ENCODE measurements around the gene KLHL21. TPM values are rescaled to one million over a fixed set of nuclear protein-coding genes. Genes with fewer than 3 reads are reported as not detected.
"Not testable (repeated sequence)": the region's sequence is repeated elsewhere in the genome, so short reads cannot be mapped to it uniquely, and the experiment has no call there.

KLHL21 gene
- total and polyA plus RNA-seq, 7 donors: 83.1 to 253 (median 120) TPM

- peaks cover 0 to 7% of the 10 kb centered on the region in 2 donors for H3K36me3 ChIP-seq (ENCODE audit: insufficient read depth in 1 of 2, low read depth in 1 of 2)
- peaks cover 43% of the 10 kb centered on the region for H3K4me1 ChIP-seq
- no peaks in the 10 kb centered on the region for H3K9me3 ChIP-seq
- TF ChIP-seq CTCF (IDR thresholded peaks at IDR 0.05): no peak
- 0 to 1% (median 1%) methylated on average over 36 of the region's 36 CpGs for WGBS, 3 donors
- H3K27me3 ChIP-seq (ENCODE audit: insufficient read depth in 3 of 3, low read length in 2 of 3): no peaks in the 10 kb centered on the region
- intact Hi-C loops (cut with DNase I): no loop called here
- peak overlapping the region; percentile 98 for H3K27ac ChIP-seq
- H3K4me3 ChIP-seq: peak overlapping the region; percentile 87
- peak; percentile 76 to 87 for DNase-seq
- ATAC-seq: peak; percentile 18 to 53 (median 44)
Measured at GRCh38 chr1:6603238-6603914, 707 bp upstream of the KLHL21 start.

- ATAC-seq (peak; percentile 5 to 23 (median 6)), DNase-seq (peak; percentile 64 to 87)
- TF ChIP-seq CTCF (IDR thresholded peaks at IDR 0.05): no peak
- H3K27ac ChIP-seq: peak overlapping the region; percentile 98
- H3K4me1 ChIP-seq: peaks cover 49% of the 10 kb centered on the region
- peak overlapping the region; percentile 87 for H3K4me3 ChIP-seq
- intact Hi-C loops (cut with DNase I): loop anchor here in 1 of 2 donors (1.0 kb wide), 1 partner anchor 11 kb away; the partner anchor contains the start of gene PHF13
- H3K36me3 ChIP-seq (ENCODE audit: insufficient read depth in 1 of 2, low read depth in 1 of 2): peaks cover 0 to 20% of the 10 kb centered on the region in 2 donors
- no peaks in the 10 kb centered on the region for H3K9me3 ChIP-seq
- WGBS, 3 donors: 0 to 1% (median 0%) methylated on average over 88 to 103 of the region's 103 CpGs
- H3K27me3 ChIP-seq (ENCODE audit: insufficient read depth in 3 of 3, low read length in 2 of 3): no peaks in the 10 kb centered on the region
Measured at GRCh38 chr1:6601923-6602668, 573 bp downstream of the KLHL21 start.

GRCh38 chr1:6601049-6601922 is 1.4 kb downstream of the KLHL21 start:
- ATAC-seq (peak; percentile 60 to 68 (median 66)), DNase-seq (peak; percentile 82 to 92)
- intact Hi-C loops (cut with DNase I): no loop called here
- H3K27me3 ChIP-seq (ENCODE audit: insufficient read depth in 3 of 3, low read length in 2 of 3): no peaks in the 10 kb centered on the region
- 0 to 1% (median 0%) methylated on average over 40 of the region's 40 CpGs for WGBS, 3 donors
- H3K27ac ChIP-seq: peak overlapping the region; percentile 98
- H3K36me3 ChIP-seq (ENCODE audit: insufficient read depth in 1 of 2, low read depth in 1 of 2): peaks cover 4 to 28% of the 10 kb centered on the region in 2 donors
- no peak for TF ChIP-seq CTCF (IDR thresholded peaks at IDR 0.05)
- peak overlapping the region; percentile 87 for H3K4me3 ChIP-seq
- H3K4me1 ChIP-seq: peaks cover 55% of the 10 kb centered on the region
- H3K9me3 ChIP-seq: no peaks in the 10 kb centered on the region

- WGBS, 3 donors: 7 to 11% (median 11%) methylated on average over 10 of the region's 10 CpGs
- Histone ChIP-seq H3K27ac (peak overlapping the region; percentile 98), H3K4me1 (peaks cover 57% of the 10 kb centered on the region), H3K9me3 (no peaks in the 10 kb centered on the region), H3K4me3 (peak overlapping the region; percentile 87), H3K36me3 (ENCODE audit: insufficient read depth in 1 of 2, low read depth in 1 of 2) (peaks cover 4 to 35% of the 10 kb centered on the region in 2 donors), H3K27me3 (ENCODE audit: insufficient read depth in 3 of 3, low read length in 2 of 3) (no peaks in the 10 kb centered on the region)
- intact Hi-C loops (cut with DNase I): no loop called here
- peak in 1 of 2 donors; percentile 70 for DNase-seq
- ATAC-seq: peak; percentile 1 to 19 (median 13)
- no peak for TF ChIP-seq CTCF (IDR thresholded peaks at IDR 0.05)
Measured at GRCh38 chr1:6600410-6601048, 2.1 kb downstream of the KLHL21 start.

GRCh38 chr1:6599991-6600390 is 2.7 kb downstream of the KLHL21 start:
- H3K4me1 ChIP-seq: peaks cover 53% of the 10 kb centered on the region
- intact Hi-C loops (cut with DNase I); H3K9me3 ChIP-seq; DNase-seq; ATAC-seq; H3K27me3 ChIP-seq (ENCODE audit: insufficient read depth in 3 of 3, low read length in 2 of 3): not testable (repeated sequence)
- H3K4me3 ChIP-seq: peak overlapping the region; percentile 87
- peak overlapping the region; percentile 98 for H3K27ac ChIP-seq
- 31 to 65% (median 35%) methylated on average over 8 of the region's 8 CpGs for WGBS, 3 donors
- H3K36me3 ChIP-seq (ENCODE audit: insufficient read depth in 1 of 2, low read depth in 1 of 2): peaks cover 4 to 41% of the 10 kb centered on the region in 2 donors

Measured in psoas muscle (tissue), 8 donors.